OCI-LY1 (cell line): ENCODE measurements around the gene SORBS1.

Experiments
- H2AFZ ChIP-seq: fragments of 200-600 bp; sonication (generic), shearing (Covaris generic); 2 replicates; pipeline ENCODE4 v1.6.0; 2014; ENCODE audit warnings: antibody characterized with exemption, mild to moderate bottlenecking, low read length
- H3F3A ChIP-seq: fragments of 200-600 bp; sonication (generic), shearing (Covaris generic); 2 replicates; pipeline ENCODE4 v1.6.0; 2014; ENCODE audit warnings: mild to moderate bottlenecking, antibody characterized with exemption, low read length, moderate library complexity; ENCODE audit not compliant: insufficient read depth
- H3K27ac ChIP-seq: fragments of 200-600 bp; sonication (generic); 2 replicates; pipeline ENCODE4 v1.5.1; 2014; ENCODE audit warnings: low read length, mixed run types, mild to moderate bottlenecking, low read depth; ENCODE audit not compliant: poor library complexity, severe bottlenecking
- H3K27me3 ChIP-seq: fragments of 200-600 bp; sonication (generic); 2 replicates; pipeline ENCODE4 v1.6.0; 2014; ENCODE audit warnings: antibody characterized with exemption, mild to moderate bottlenecking, low read length, moderate library complexity; ENCODE audit not compliant: insufficient read depth
- H3K36me3 ChIP-seq: fragments of 200-600 bp; sonication (generic); 2 replicates; pipeline ENCODE4 v1.6.1; 2014; ENCODE audit warnings: mild to moderate bottlenecking, antibody characterized with exemption, low read length, moderate library complexity, mixed read lengths; ENCODE audit not compliant: insufficient read depth
- H3K4me1 ChIP-seq: fragments of 200-600 bp; sonication (generic); 2 replicates; pipeline ENCODE4 v1.5.1; 2014; ENCODE audit warnings: mild to moderate bottlenecking, low read length, moderate library complexity; ENCODE audit not compliant: insufficient read depth, severe bottlenecking
- H3K4me2 ChIP-seq: fragments of 200-600 bp; sonication (generic), shearing (Covaris generic); 2 replicates; pipeline ENCODE4 v1.6.1; 2014; ENCODE audit warnings: low read length
- H3K4me3 ChIP-seq: fragments of 200-600 bp; sonication (generic); 2 replicates; pipeline ENCODE4 v1.5.1; 2014; ENCODE audit warnings: low read length, low read depth, mild to moderate bottlenecking, mixed read lengths; ENCODE audit not compliant: poor library complexity, severe bottlenecking
- H3K79me2 ChIP-seq: fragments of 200-600 bp; shearing (Covaris generic); 2 replicates; pipeline ENCODE4 v1.6.1; 2016; ENCODE audit warnings: mixed run types, low read length, mixed read lengths; ENCODE audit not compliant: insufficient read depth
- H3K9ac ChIP-seq: fragments of 200-600 bp; sonication (generic), shearing (Covaris generic); 2 replicates; pipeline ENCODE4 v1.6.1; 2014; ENCODE audit warnings: mild to moderate bottlenecking, low read length, mixed read lengths
- H3K9me2 ChIP-seq: fragments of 200-600 bp; sonication (generic), shearing (Covaris generic); 2 replicates; pipeline ENCODE4 v1.6.1; 2014; ENCODE audit warnings: low read depth, mild to moderate bottlenecking, low read length, mixed read lengths
- H3K9me3 ChIP-seq: fragments of 200-600 bp; shearing (Covaris generic); 2 replicates; pipeline ENCODE4 v1.6.1; 2014; ENCODE audit warnings: low read length, mixed read lengths
- H4K20me1 ChIP-seq: fragments of 200-600 bp; sonication (generic), shearing (Covaris generic); 2 replicates; pipeline ENCODE4 v1.6.0; 2016; ENCODE audit warnings: mild to moderate bottlenecking, low read length; ENCODE audit not compliant: insufficient read depth
- CTCF ChIP-seq: fragments of 200-600 bp; sonication (generic), shearing (Covaris generic); IDR thresholded peaks from 2 replicates; pipeline ENCODE4 v1.5.1; 2017; ENCODE audit warnings: mild to moderate bottlenecking, antibody characterized with exemption, low read length, moderate library complexity, mixed read lengths
- EZH2 ChIP-seq: fragments of 200-600 bp; sonication (generic), shearing (Covaris generic); IDR thresholded peaks from 2 replicates; pipeline ENCODE4 v1.8.0; 2017; ENCODE audit warnings: borderline replicate concordance, mixed run types, mild to moderate bottlenecking, antibody characterized with exemption, low read length, moderate library complexity, mixed read lengths

Gene SORBS1

GRCh38 chr10:95265572-95265971 is 295.6 kb downstream of the SORBS1 start:
- TF ChIP-seq CTCF, result no peak
- TF ChIP-seq EZH2, result no peak
- Histone ChIP-seq H3K79me2 (no peaks in the 10 kb centered on the region), H3K27me3 (no peaks in the 10 kb centered on the region), H3F3A (no peaks in the 10 kb centered on the region), H3K4me1 (no peaks in the 10 kb centered on the region), H3K36me3 (peaks cover 26% of the 10 kb centered on the region), H3K9me2 (no peaks in the 10 kb centered on the region), H4K20me1 (no peaks in the 10 kb centered on the region), H3K9ac (no peak overlapping the region), H3K9me3 (no peaks in the 10 kb centered on the region), H3K4me2 (no peak overlapping the region), H3K4me3 (no peak overlapping the region), H2AFZ (no peak overlapping the region), H3K27ac (no peak overlapping the region)

GRCh38 chr10:95264227-95265051 is 296.7 kb downstream of the SORBS1 start:
- no peak for TF ChIP-seq CTCF
- no peak for TF ChIP-seq EZH2
- Histone ChIP-seq H3K9me2 (no peaks in the 10 kb centered on the region), H3K4me3 (no peak overlapping the region), H2AFZ (no peak overlapping the region), H3K27ac (no peak overlapping the region), H3K27me3 (no peaks in the 10 kb centered on the region), H3K9ac (no peak overlapping the region), H4K20me1 (no peaks in the 10 kb centered on the region), H3K4me1 (no peaks in the 10 kb centered on the region), H3F3A (no peaks in the 10 kb centered on the region), H3K9me3 (no peaks in the 10 kb centered on the region), H3K36me3 (peaks cover 26% of the 10 kb centered on the region), H3K4me2 (no peak overlapping the region), H3K79me2 (no peaks in the 10 kb centered on the region)

- H3K4me2 ChIP-seq, result no peak overlapping the region
- H3K9me2 ChIP-seq, result no peaks in the 10 kb centered on the region
- no peak overlapping the region for H3K4me3 ChIP-seq
- no peak overlapping the region for H3K9ac ChIP-seq
- no peaks in the 10 kb centered on the region for H3K4me1 ChIP-seq
- H3K27ac ChIP-seq, result no peak overlapping the region
- H3K79me2 ChIP-seq, result no peaks in the 10 kb centered on the region
- no peaks in the 10 kb centered on the region for H3K27me3 ChIP-seq
- no peaks in the 10 kb centered on the region for H4K20me1 ChIP-seq
- H2AFZ ChIP-seq, result no peak overlapping the region
- H3K9me3 ChIP-seq, result no peaks in the 10 kb centered on the region
- H3F3A ChIP-seq, result no peaks in the 10 kb centered on the region
- peaks cover 26% of the 10 kb centered on the region for H3K36me3 ChIP-seq
- TF ChIP-seq CTCF, result no peak
- no peak for TF ChIP-seq EZH2
These were observed 297.3 kb downstream of the SORBS1 start for GRCh38 chr10:95263864-95264226.
